Jurkat, Clone E6-1 (cell line): ENCODE results near the gene CFAP46.
"Not testable (repeated sequence)": the region's sequence is repeated elsewhere in the genome, so short reads cannot be mapped to it uniquely, and the experiment has no call there.

Experiments
- DNase-seq: peaks from one replicate; pipeline ENCODE4 v3.0.0-alpha.2; 2011; ENCODE audit warnings: low read depth, low spot score
- H3K4me3 ChIP-seq: 2 replicates; pipeline ENCODE4 v1.5.1; 2011; ENCODE audit warnings: mild to moderate bottlenecking, low read length, control low read depth, moderate library complexity

The CFAP46 gene

DNA sequence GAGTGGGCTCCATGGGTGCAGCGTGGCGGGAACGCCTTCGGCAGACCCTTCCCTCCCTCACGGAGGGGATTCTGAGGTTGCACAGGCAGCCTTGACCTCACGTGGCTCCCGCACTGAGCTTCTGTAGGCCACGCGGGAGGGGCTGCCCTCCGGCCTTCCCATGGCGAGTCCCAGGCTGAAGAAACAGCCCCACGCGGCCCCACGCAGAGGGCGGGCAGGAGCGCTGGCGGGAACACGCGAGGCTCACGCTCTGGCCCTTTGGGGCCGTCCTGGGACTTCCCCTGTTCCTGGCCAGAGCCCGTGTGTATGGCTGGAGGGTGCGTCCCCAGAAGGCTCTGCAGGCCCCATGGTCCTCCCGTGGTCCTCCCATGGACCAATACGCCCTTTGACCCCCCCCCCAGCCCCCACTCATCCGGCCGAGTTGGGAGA, 134.7 kb downstream of the CFAP46 start:
- no peak overlapping the region for H3K4me3 ChIP-seq
- no peak for DNase-seq

DNA sequence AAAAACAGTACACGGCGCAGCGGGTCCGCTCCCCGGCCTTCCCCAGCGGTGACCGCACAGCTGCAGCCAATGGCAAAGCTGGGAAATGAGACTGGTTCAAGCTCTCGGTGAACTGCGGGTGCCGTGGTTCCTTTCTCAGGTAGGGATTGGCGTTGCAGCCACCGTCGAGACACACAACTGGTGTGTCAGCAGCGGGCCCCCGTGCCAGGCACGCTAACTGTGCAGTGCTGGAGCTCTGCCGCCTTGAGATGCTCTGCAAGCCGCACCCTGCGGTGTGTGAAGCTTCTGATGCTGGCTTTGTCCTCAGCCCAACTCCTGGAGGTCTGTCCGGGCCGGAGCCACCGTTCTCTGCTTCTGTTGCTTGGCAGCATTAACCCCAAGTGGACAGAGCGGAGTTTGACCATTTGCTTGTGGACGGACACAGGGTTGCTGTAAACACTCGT, 135.8 kb downstream of the CFAP46 start:
- DNase-seq, result no peak
- no peak overlapping the region for H3K4me3 ChIP-seq

DNA sequence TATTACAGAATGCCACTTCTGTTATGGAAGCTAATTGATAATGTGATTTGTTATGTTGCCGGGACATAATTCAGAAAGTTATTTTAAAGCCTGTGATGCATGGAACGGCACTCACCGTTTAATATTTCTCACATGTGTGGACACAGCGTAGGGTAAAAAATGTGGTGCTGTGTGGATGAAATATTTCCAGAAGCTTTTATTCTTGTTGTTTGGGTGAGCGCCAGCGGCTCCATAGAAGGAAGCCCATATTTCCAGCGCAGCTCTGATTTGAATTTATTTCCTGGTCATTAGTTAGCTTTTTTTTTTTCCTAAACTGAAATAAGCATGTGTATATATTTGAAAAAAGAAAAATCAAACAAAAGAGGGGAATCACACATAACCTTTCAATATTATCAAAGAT, 136.3 kb downstream of the CFAP46 start:
- DNase-seq, result no peak
- H3K4me3 ChIP-seq, result no peak overlapping the region

DNA sequence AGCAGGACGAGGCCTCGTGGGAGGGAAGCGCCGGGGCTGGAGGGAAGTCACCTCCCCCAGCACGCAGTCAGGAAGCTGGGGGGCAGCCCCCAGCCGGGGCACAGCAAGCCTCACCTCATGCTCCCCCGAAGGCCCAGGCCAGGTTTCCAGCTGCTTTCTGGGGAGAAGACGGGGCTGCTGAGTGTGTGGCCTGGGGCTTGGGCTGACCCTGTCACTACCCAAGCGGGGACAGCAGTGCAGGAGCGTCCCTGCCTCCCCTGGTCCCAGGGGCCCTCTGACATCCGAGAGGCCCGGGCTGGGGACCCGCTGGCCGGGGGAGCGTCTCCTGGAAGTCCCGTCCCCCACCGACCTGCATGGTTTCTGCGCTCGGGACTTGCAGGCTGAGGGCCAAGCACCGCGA, 136.8 kb downstream of the CFAP46 start:
- no peak for DNase-seq
- H3K4me3 ChIP-seq, result no peak overlapping the region

DNA sequence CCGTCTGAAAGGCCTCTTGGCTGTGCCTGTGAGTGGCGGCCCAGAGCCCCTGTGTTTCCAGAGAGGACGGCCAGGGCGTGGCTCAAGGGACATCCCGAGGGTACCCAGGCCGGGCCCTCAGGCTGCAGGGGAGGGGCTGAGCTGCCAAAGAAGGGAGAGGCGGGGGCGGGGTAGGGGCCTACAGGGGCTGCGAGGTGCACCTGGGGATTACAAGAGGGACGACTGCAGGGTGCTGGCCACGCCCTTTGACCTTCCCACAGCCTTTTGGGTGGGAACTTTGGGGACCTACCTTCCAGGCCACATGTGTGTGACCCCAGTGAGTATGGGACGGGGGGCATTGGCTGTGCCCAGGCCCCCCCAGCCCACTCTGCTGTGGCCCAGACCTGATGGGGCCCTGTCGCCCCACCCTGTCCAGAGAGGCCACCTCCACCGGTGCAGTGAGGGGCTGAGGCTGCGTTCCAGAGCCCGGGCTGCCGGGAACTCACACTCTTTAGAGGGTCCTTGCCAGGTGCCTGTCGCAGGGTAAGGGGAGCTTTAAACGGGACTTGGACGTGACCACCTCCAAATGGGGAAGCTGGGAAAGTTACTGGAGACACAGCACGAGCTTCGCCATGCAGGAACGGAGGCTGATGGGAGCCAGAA, 137.5 kb downstream of the CFAP46 start:
- no peak for DNase-seq
- H3K4me3 ChIP-seq, result no peak overlapping the region

DNA sequence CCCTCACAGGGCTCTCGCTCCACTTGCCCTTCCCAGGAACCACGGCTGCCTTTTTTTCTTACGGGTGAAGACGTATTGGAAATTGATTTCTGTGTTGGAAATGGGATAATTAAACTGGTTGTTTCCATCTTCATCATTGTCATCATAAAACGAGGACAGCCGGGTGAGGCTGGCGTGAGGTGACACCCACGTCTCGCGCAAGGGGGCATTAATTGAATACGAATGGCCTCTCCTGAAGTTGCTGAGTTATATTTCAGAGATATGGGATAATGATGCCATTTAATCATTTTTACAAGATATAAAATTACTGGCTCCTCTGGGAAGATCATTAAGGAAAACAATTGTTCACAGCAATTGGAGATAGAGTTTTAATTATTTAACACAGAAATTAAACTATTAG, 138.1 kb downstream of the CFAP46 start:
- H3K4me3 ChIP-seq, result no peak overlapping the region
- DNase-seq, result no peak

DNA sequence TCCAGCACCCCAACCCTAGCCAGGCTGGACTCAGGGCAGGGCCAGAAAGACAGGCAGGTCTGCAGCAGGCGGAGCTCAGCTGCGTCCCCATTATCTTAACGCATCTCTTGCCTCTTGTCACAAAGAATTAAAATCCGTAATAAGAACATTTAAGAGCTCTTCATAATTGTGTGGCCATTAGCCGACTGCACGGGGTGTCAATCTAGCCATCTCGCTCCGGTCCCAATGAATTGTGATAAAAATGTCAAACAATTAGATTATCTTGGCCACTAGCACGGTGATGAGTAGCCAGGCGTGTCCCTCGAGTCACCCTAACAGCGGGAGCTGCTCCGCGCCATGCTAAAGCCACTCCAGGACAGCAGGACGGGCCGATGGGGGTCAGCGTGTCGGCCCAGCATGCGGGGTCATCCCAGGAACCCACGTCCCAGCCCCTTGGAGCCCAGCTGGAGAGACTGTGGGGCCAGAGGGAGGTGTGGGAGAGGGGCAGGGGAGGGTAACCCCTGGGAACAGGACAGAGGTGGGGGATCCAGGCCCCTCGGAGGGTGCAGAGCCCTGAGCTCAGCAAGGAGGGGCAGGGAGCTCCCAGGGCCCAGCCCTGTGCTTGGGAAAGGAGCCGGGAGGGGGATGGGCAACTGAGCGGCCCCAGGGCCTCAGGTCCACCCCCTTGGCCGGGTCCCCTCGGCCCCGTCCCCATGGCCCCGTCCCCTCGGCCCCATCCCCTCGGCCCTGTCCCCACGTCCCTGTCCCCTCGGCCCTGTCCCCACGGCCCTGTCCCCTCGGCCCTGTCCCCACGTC, 138.8 kb downstream of the CFAP46 start:
- H3K4me3 ChIP-seq, result no peak overlapping the region
- no peak for DNase-seq

DNA sequence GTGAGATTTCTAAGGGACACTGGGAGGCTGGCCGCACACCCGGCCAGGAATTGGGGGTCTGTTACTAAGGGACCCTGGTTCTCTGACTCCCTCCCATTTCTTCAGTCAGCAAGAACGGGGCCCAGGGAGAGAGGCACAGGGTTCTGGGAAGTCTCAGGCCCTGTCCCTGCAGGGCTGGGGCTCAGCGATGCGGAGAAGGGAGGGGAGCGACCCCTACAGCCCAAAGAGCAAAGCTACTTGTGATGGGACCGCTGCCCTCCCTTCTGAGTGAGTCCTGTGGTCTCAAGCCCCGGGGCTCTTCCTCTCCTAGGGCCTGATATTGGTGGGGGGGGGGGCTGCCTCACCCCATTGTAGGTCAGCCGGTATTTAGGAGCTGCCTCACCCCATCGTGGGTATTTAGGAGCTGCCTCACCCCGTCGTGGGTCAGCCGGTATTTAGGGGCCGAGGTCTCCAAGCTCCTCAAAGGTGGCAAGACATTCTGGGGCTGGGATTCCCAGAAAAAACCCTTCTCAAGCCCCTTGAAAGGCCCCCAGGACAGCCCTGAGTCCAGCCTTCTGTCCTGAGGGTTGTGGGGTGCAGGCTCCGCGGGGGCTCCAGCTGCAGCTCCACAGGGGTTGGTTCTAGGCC, 139.6 kb downstream of the CFAP46 start:
- DNase-seq, result no peak
- H3K4me3 ChIP-seq, result no peak overlapping the region

DNA sequence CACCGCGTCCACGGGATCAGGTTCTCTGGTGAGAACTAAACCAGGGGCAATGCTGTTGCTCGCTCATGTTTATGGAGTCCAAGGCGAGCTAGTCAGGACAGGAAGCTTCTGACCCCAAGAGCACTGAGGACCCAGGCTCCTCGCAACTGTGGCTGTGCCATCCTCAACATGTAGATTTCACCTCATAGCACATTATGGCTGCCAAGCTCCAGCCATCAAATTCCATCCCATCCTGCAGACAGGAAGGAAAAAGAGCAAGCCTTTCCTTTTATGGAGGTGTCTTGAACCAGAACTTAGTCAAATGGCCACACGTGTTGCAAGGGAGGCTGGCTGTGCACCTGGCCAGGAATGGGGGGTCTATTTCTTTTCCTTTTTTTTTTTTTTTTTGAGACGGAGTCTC, 140.3 kb downstream of the CFAP46 start:
- DNase-seq, result no peak
- H3K4me3 ChIP-seq, result no peak overlapping the region

DNA sequence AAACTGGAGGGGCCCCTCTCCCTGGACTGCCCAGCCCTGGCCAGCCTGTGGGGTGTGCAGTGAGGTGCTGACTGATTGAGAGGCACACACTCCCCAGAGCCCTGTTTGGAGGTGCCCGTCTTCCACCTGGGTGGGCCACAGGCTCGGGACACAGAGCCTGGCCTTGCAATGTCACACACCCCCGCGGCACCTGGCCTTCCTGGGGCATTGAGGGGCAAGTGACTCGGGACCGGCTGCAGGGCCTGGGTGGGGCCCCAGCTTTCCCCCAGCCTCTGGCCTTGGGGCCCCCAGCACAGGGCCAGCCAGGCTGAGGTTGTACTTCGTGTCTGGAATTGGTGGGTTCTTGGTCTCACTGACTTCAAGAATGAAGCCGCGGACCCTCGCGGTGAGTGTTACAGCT, 142.5 kb downstream of the CFAP46 start:
- no peak for DNase-seq
- no peak overlapping the region for H3K4me3 ChIP-seq

DNA sequence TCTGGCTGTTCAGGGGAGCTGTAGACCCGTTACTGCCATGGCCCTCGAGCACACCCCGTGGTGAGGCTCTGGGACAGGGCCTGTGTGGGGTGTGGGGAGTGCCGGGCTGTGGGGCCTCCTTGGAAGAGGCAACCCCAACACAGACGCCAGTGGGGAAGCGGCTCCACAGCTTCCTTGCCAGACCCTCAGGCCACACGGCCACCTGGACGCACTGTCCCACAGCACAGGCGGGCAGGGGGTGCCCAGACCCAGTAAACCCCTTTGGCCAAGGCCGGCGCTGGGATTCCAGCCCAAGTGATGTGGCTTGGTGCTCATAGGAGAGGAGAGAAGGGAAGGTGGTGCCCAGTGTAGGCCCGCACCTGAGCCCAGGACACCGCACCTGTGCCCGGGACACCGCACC, 143.5 kb downstream of the CFAP46 start:
- DNase-seq, result no peak

DNA sequence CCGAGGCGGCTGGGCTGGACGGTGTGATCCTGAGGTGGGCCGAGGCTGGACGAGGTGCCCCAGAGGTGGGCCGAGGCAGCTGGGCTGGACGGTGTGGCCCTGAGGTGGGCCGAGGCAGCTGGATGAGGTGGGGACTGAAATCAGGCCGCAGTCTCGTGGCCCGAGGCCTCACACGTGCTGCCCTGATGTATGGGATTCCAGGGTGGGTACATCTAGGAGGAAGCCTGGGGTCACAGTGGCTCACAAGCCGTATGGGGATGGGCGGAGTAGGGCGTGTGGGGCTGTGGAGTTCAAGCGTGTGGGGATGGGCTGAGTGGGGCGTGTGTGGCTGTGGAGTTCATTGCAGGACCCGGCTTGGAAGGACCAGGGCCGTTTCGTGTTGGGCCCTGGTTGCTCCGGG, 144.0 kb downstream of the CFAP46 start:
- DNase-seq, result no peak
- no peak overlapping the region for H3K4me3 ChIP-seq

More for the DNA sequence above, 143.5 kb downstream of the CFAP46 start:
- H3K4me3 ChIP-seq, result no peak overlapping the region

DNA sequence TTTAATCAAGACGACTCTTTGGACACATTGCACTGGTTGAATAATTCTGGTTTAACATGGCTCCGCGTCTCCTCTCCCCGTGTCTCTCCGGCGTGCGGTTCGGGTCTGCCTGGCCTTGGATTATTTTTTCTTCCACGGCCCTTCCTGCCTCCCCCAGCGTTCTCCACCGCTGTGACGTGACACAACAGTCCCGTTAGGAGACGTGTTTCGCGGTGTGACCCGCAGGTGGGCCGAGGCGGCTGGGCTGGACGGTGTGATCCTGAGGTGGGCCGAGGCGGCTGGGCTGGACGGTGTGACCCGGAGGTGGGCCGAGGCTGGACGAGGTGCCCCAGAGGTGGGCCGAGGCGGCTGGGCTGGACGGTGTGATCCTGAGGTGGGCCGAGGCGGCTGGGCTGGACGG, 144.4 kb downstream of the CFAP46 start:
- H3K4me3 ChIP-seq, DNase-seq: not testable (repeated sequence)

DNA sequence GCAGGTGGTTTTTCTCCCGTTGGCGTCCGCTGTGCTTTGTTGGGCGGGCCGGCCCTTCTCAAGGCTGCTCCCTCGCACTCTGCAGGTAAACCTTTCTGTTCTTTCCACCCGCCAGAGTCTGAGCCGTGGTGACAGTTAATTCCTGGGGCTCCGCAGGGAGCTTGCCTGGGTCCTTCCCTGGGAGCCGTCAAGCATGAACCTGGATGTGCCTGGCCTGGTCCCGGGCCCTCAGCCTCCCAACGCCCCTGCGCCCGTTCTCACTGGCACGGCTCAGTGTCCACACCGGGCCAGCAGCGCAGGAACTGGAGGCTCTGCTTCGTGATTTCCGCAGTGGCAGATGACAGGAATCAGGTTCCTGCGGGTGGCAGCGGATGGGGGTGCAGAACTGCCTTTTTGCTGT, 145.5 kb downstream of the CFAP46 start:
- no peak for DNase-seq
- no peak overlapping the region for H3K4me3 ChIP-seq

DNA sequence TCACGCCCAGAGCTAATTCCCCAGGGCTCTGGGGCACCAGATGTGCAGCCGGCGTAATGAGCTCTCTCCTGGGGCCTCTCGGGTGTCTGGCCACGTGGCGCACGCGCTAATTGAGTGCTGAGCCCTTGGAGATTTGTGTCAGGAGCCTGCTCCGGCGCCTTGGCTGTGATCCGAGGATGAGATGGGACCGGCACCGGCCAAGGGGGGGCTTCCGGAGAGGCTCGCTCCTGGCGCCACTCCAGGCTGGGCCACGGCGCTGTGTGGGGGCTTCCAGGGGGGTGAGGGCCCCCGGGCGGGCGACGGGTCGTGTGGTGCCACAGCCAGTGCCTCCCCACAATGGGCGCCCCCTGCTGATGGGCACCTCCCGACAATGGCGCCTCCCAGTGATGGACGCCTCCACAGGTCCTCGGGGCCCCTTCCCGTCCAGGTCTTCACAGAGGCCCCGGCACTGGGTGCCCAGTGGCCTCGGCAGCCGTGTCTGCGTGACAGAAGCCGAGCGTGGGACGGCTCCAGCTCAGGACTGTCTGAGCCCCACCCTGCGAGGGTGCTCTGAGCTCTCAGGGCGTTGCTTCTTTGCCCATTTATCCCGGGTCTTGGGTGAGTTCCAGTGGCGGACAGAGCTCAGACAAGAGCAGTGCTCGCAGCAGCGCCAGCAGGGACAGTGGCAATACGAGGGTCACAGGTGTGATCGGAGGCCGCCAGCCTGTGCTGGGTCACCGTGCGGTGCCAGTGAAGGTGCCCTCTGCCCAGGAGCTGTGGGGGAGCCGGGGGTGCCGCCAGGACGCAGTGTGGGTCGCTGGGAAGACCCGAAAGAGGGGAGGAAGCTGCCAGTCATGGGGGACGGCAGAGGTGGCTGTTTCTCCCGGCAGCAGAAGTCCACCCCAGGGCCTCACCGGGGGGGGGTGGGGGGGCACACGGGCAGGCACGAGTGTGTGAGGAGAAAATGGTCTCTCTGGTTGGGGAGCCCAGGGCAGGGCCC, 148.2 kb downstream of the CFAP46 start:
- no peak for DNase-seq
- no peak overlapping the region for H3K4me3 ChIP-seq

DNA sequence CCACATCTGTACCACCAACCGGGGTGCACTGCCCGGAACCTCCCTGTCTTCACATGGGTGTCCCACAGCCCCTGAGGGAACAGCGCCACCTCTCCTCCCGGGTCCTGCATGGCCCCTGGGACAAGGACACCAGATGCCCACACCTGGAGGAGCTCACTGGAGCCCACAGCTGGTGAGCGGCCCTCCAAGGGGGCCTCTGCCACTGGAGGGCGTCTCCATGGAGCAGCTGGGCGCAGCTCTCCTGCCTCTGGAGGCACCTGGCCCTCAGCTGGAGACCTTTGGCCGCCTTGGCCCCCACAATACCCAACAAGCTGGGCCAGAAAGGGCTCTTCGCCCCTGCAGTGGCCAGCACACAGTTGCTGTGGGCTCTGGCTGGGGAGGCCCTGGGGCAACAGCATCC, 149.2 kb downstream of the CFAP46 start:
- no peak overlapping the region for H3K4me3 ChIP-seq
- DNase-seq, result no peak

DNA sequence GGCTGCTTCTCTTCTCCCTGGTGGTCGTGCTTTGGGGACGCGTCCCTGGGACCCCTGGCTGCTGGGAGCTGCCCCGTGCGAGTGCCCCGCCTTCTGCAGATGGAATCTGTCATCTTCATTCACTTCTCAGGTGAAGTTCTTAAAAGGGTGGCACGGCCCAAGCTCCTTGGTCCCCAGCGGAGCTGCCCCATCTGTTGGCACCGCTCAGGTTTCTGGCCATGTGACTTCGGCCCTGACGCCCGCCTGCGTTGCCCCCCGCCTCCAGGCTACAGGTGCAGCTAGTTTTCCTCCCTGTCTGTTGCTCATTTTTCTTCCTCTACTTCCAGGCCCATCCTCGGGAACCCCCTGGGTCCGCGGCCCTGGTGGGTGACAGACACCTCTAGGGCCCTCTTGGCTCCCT, 149.6 kb downstream of the CFAP46 start:
- no peak overlapping the region for H3K4me3 ChIP-seq
- DNase-seq, result no peak

DNA sequence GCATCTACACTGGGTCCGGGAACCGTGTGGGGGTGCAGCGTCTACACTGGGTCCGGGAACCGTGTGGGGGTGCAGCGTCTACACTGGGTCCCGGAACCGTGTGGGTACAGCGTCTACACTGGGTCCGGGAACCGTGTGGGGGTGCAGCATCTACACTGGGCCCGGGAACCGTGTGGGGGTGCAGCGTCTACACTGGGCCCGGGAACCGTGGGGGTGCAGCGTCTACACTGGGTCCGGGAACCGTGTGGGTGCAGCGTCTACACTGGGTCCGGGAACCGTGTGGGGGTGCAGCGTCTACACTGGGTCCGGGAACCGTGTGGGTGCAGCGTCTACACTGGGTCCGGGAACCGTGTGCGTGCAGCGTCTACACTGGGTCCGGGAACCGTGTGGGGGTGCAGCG, 150.3 kb downstream of the CFAP46 start:
- H3K4me3 ChIP-seq, DNase-seq: not testable (repeated sequence)
